Measurements from ENCODE around the gene NEK4. TPM values are rescaled to one million over a fixed set of nuclear protein-coding genes. Genes with fewer than 3 reads are reported as not detected.
A peak's percentile ranks its signal among the peaks of the same experiment; 100 is the strongest.

NEK4 gene
- total RNA-seq (10 to 100 TPM; 14.4 to 28.4 (median 21.1) TPM), polyA plus RNA-seq (10 to 100 TPM in 1 of 2 donors, 1 to 10 TPM in 1; 9.0 to 13.0 TPM), total RNA-seq (37.4 reads per million, percentile 65 among the genes with 10 or more reads in this experiment)

- no peaks in the 10 kb centered on the region for H3K9me3 ChIP-seq (ENCODE audit: control insufficient read depth in 2 of 3, low read length in 3 of 3)
- intact Hi-C loops (cut with micrococcal nuclease), result loop anchor here (1.0 to 10.0 kb wide), 9 partner anchors 64 to 576 kb away; partner anchors contain the start of genes SFMBT1 (in 2 of the 2), SPCS1 (in 2 of the 2), STIMATE (in 2 of the 2) and DCP1A (in 1 of the 2)
- DNase-seq (peak; percentile 44 to 86 (median 65)), ATAC-seq (peak; percentile 89)
- peaks cover 0 to 5% (median 0%) of the 10 kb centered on the region in 5 donors for H3K36me3 Mint-ChIP-seq
- peak within 1 kb of the TSS; percentile 89 to 97 (median 93) for H3K27ac Mint-ChIP-seq
- CTCF ChIA-PET, result no interaction called here
- peaks cover 0 to 12% (median 0%) of the 10 kb centered on the region in 5 donors for H3K27me3 Mint-ChIP-seq
- no peaks in the 10 kb centered on the region for H3K27me3 ChIP-seq (ENCODE audit: control insufficient read depth in 2 of 2, insufficient read depth in 2 of 2, low read length in 2 of 2)
- peak within 1 kb of the TSS; percentile 83 for H3K4me3 ChIP-seq (ENCODE audit: low read length)
- H3K4me1 Mint-ChIP-seq, result peaks cover 12 to 34% (median 23%) of the 10 kb centered on the region in 7 donors
- peaks cover 5 to 16% of the 10 kb centered on the region in 2 donors for H3K4me1 ChIP-seq (ENCODE audit: control insufficient read depth in 2 of 2, insufficient read depth in 2 of 2, low read length in 2 of 2)
- H3K27ac ChIP-seq (ENCODE audit: low read depth, low read length), result peak within 1 kb of the TSS; percentile 72
- H3K4me3 Mint-ChIP-seq, result peak within 1 kb of the TSS; percentile 83 to 99 (median 95)
- peaks cover 0 to 8% (median 6%) of the 10 kb centered on the region in 3 experiments for H3K36me3 ChIP-seq (ENCODE audit: control insufficient read depth in 2 of 3, insufficient read depth in 3 of 3, low read length in 3 of 3)
- peaks cover 0 to 2% (median 0%) of the 10 kb centered on the region in 11 donors for H3K9me3 Mint-ChIP-seq
- POLR2A ChIA-PET, result interaction anchor here (0.6 to 3.1 kb wide), 7 partner anchors 17 to 493 kb away, joined by 3 to 12 read pairs (median 3); partner anchors contain the start of genes GLT8D1, GNL3, PBRM1 and SFMBT1
Observed at GRCh38 chr3:52770496-52771333, at the start of gene NEK4. NEK4 (minus strand) TSS chr3:52770940; CDS start chr3:52770746, 194 bp downstream.

DNA sequence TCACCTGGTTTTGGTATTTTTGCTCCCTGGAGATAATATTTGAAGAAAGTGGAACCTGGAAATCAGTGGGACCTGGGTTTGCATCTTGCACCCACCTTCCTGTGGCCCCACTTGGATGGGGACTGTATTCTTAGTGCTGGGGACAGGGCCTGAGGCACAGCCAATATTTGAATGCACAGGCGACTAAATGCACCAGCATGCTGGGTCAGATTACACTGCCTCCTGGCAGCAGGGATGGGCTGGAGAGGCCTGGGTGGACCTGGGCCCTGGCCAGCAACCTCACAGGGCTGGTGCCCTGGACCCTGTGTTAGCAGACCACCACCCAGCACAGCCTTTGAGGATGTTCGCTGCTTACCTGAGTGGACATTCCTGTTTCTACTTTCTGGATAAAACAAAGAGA, 49.2 kb upstream of the NEK4 start:
- Mint-ChIP-seq H3K27me3 (no peaks in the 10 kb centered on the region), H3K4me3 (no peak overlapping the region), H3K9me3 (no peaks in the 10 kb centered on the region), H3K36me3 (peaks cover 0 to 6% (median 0%) of the 10 kb centered on the region in 5 donors), H3K27ac (no peak overlapping the region), H3K4me1 (no peaks in the 10 kb centered on the region)
- no peak overlapping the region for H3K27ac ChIP-seq (ENCODE audit: low read depth, low read length)
- CTCF ChIA-PET, result no interaction called here
- POLR2A ChIA-PET, result no interaction called here
- H3K9me3 ChIP-seq (ENCODE audit: control insufficient read depth in 2 of 3, low read length in 3 of 3), result no peaks in the 10 kb centered on the region
- intact Hi-C loops (cut with micrococcal nuclease), result no loop called here
- H3K27me3 ChIP-seq (ENCODE audit: control insufficient read depth in 2 of 2, insufficient read depth in 2 of 2, low read length in 2 of 2), result no peaks in the 10 kb centered on the region
- no peak for ATAC-seq
- no peak for DNase-seq
- no peaks in the 10 kb centered on the region for H3K36me3 ChIP-seq (ENCODE audit: control insufficient read depth in 2 of 3, insufficient read depth in 3 of 3, low read length in 3 of 3)
- H3K4me1 ChIP-seq (ENCODE audit: control insufficient read depth in 2 of 2, insufficient read depth in 2 of 2, low read length in 2 of 2), result no peaks in the 10 kb centered on the region
- H3K4me3 ChIP-seq (ENCODE audit: low read length), result no peak overlapping the region

GRCh38 chr3:52817860-52818259, 47.1 kb upstream of the NEK4 start:
- Mint-ChIP-seq H3K36me3 (peaks cover 0 to 4% (median 0%) of the 10 kb centered on the region in 5 donors), H3K27ac (no peak overlapping the region), H3K4me1 (peaks cover 0 to 2% (median 0%) of the 10 kb centered on the region in 7 donors), H3K9me3 (no peaks in the 10 kb centered on the region), H3K4me3 (no peak overlapping the region), H3K27me3 (no peaks in the 10 kb centered on the region)
- Histone ChIP-seq H3K4me1 (ENCODE audit: control insufficient read depth in 2 of 2, insufficient read depth in 2 of 2, low read length in 2 of 2) (no peaks in the 10 kb centered on the region), H3K27ac (ENCODE audit: low read depth, low read length) (no peak overlapping the region), H3K4me3 (ENCODE audit: low read length) (no peak overlapping the region), H3K9me3 (ENCODE audit: control insufficient read depth in 2 of 3, low read length in 3 of 3) (no peaks in the 10 kb centered on the region), H3K36me3 (ENCODE audit: control insufficient read depth in 2 of 3, insufficient read depth in 3 of 3, low read length in 3 of 3) (no peaks in the 10 kb centered on the region), H3K27me3 (ENCODE audit: control insufficient read depth in 2 of 2, insufficient read depth in 2 of 2, low read length in 2 of 2) (no peaks in the 10 kb centered on the region)
- ChIA-PET CTCF (no interaction called here), POLR2A (no interaction called here)
- DNase-seq (no peak), ATAC-seq (no peak)
- intact Hi-C loops (cut with micrococcal nuclease), result no loop called here

GRCh38 chr3:52817221-52817620, 46.5 kb upstream of the NEK4 start:
- no peak overlapping the region for H3K27ac ChIP-seq (ENCODE audit: low read depth, low read length)
- no peaks in the 10 kb centered on the region for H3K4me1 ChIP-seq (ENCODE audit: control insufficient read depth in 2 of 2, insufficient read depth in 2 of 2, low read length in 2 of 2)
- ChIA-PET CTCF (no interaction called here), POLR2A (no interaction called here)
- no peak overlapping the region for H3K4me3 Mint-ChIP-seq
- DNase-seq (no peak), ATAC-seq (no peak)
- no peaks in the 10 kb centered on the region for H3K9me3 ChIP-seq (ENCODE audit: control insufficient read depth in 2 of 3, low read length in 3 of 3)
- H3K27me3 Mint-ChIP-seq, result no peaks in the 10 kb centered on the region
- no peaks in the 10 kb centered on the region for H3K9me3 Mint-ChIP-seq
- no peaks in the 10 kb centered on the region for H3K27me3 ChIP-seq (ENCODE audit: control insufficient read depth in 2 of 2, insufficient read depth in 2 of 2, low read length in 2 of 2)
- H3K27ac Mint-ChIP-seq, result peak overlapping the region in 1 of 9 donors; percentile 25
- H3K36me3 ChIP-seq (ENCODE audit: control insufficient read depth in 2 of 3, insufficient read depth in 3 of 3, low read length in 3 of 3), result no peaks in the 10 kb centered on the region
- intact Hi-C loops (cut with micrococcal nuclease), result no loop called here
- H3K4me1 Mint-ChIP-seq, result peaks cover 0 to 2% (median 0%) of the 10 kb centered on the region in 7 donors
- peaks cover 0 to 3% (median 0%) of the 10 kb centered on the region in 5 donors for H3K36me3 Mint-ChIP-seq
- no peak overlapping the region for H3K4me3 ChIP-seq (ENCODE audit: low read length)

DNA sequence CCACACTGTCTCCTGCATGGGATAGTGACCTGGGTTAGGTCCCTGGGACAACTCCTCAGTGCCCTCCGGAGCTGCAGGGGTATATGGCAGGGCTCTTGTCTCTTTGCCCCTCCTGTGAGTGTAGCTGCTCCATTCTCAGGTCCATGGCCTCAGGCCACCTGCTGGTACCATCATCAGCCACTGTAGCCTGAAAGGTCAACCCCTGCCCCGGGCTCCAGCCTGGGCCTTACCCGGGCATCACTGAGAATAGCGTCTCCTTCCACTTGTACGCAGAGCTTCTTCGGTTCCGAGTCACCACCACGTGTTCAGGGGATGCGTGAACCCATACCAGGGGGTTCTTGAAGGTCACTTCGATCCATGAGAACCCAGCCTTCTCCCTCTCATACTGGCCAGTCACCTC, 45.9 kb upstream of the NEK4 start:
- no peaks in the 10 kb centered on the region for H3K36me3 ChIP-seq (ENCODE audit: control insufficient read depth in 2 of 3, insufficient read depth in 3 of 3, low read length in 3 of 3)
- DNase-seq (no peak), ATAC-seq (no peak)
- intact Hi-C loops (cut with micrococcal nuclease), result no loop called here
- no peaks in the 10 kb centered on the region for H3K27me3 ChIP-seq (ENCODE audit: control insufficient read depth in 2 of 2, insufficient read depth in 2 of 2, low read length in 2 of 2)
- H3K9me3 ChIP-seq (ENCODE audit: control insufficient read depth in 2 of 3, low read length in 3 of 3), result no peaks in the 10 kb centered on the region
- H3K9me3 Mint-ChIP-seq, result no peaks in the 10 kb centered on the region
- ChIA-PET POLR2A (no interaction called here), CTCF (no interaction called here)
- peaks cover 0 to 3% (median 0%) of the 10 kb centered on the region in 5 donors for H3K36me3 Mint-ChIP-seq
- no peak overlapping the region for H3K4me3 ChIP-seq (ENCODE audit: low read length)
- peak overlapping the region in 2 of 9 donors; percentile 56 for H3K27ac Mint-ChIP-seq
- no peaks in the 10 kb centered on the region for H3K4me1 ChIP-seq (ENCODE audit: control insufficient read depth in 2 of 2, insufficient read depth in 2 of 2, low read length in 2 of 2)
- H3K4me1 Mint-ChIP-seq, result peaks cover 0 to 2% (median 0%) of the 10 kb centered on the region in 7 donors
- H3K4me3 Mint-ChIP-seq, result no peak overlapping the region
- no peaks in the 10 kb centered on the region for H3K27me3 Mint-ChIP-seq
- no peak overlapping the region for H3K27ac ChIP-seq (ENCODE audit: low read depth, low read length)

DNA sequence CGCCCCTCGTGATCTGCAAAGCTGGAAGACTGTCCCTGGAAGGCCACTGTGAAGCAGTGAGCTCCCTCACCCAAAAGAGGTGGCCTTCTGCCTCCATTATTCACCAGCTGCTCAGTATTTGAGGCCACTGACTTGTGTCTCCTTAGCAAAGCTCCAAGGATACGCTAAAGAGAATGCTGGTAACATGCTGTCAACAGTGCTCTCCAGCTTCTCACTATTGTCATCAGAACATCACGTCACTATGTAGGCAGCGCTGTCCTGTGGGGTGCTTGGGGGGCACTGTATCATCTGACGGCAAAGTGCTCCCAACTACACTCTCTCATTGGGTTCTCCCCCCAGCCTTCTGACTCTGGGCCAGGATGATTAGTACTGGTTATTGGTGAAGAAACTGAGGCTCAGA, 45.5 kb upstream of the NEK4 start:
- Histone ChIP-seq H3K36me3 (ENCODE audit: control insufficient read depth in 2 of 3, insufficient read depth in 3 of 3, low read length in 3 of 3) (no peaks in the 10 kb centered on the region), H3K27ac (ENCODE audit: low read depth, low read length) (no peak overlapping the region), H3K27me3 (ENCODE audit: control insufficient read depth in 2 of 2, insufficient read depth in 2 of 2, low read length in 2 of 2) (no peaks in the 10 kb centered on the region), H3K9me3 (ENCODE audit: control insufficient read depth in 2 of 3, low read length in 3 of 3) (no peaks in the 10 kb centered on the region), H3K4me1 (ENCODE audit: control insufficient read depth in 2 of 2, insufficient read depth in 2 of 2, low read length in 2 of 2) (no peaks in the 10 kb centered on the region), H3K4me3 (ENCODE audit: low read length) (no peak overlapping the region)
- no peak overlapping the region for H3K4me3 Mint-ChIP-seq
- CTCF ChIA-PET, result no interaction called here
- POLR2A ChIA-PET, result no interaction called here
- peaks cover 0 to 2% (median 0%) of the 10 kb centered on the region in 5 donors for H3K36me3 Mint-ChIP-seq
- peak overlapping the region in 1 of 9 donors; percentile 56 for H3K27ac Mint-ChIP-seq
- H3K9me3 Mint-ChIP-seq, result no peaks in the 10 kb centered on the region
- DNase-seq, result no peak
- intact Hi-C loops (cut with micrococcal nuclease), result no loop called here
- peaks cover 0 to 3% (median 0%) of the 10 kb centered on the region in 7 donors for H3K4me1 Mint-ChIP-seq
- no peaks in the 10 kb centered on the region for H3K27me3 Mint-ChIP-seq
- no peak for ATAC-seq

All from naive thymus-derived CD4-positive, alpha-beta T cell (primary cell).